ENCODE data around the gene NAA16. TPM values are rescaled to one million over a fixed set of nuclear protein-coding genes. Genes with fewer than 3 reads are reported as not detected.

NAA16 gene
- total and polyA plus RNA-seq, 9 of the 15 experiments (the other 6 are each of a cell fraction or from before 2014, with no cell fraction given), result 3.7 to 18.2 (median 12.0) TPM

DNA sequence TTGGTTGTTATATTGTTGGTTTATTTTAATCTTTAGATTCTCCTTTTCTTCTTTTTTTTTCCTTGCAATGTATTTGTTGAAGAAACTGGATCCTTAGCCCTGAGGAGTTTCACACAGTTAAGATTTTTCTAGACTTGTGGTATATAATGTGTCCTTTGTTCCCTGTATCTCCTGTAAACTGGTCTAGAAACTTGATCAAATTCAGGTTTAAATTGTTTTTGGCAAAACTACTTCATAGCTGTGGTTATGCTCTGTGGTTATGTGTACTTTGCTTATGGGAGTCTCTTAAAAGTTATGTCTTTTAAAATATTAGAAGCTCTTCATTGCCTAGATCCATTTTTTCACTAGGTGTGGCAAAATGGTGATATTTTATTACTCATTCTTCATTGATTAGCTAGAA, 44.0 kb upstream of the NAA16 start:
- DNase-seq (ENCODE audit: extremely low read depth in 1 of 4, low spot score in 3 of 4) (no peak), FAIRE-seq (no peak), ATAC-seq (no peak)
- Histone ChIP-seq H3K9me1 (ENCODE audit: control insufficient read depth, insufficient read depth, low read length) (no peaks in the 10 kb centered on the region), H3K4me1 (replicated peaks in 1 of 2; ENCODE audit: control insufficient read depth in 2 of 2, insufficient read depth in 2 of 2, low read length in 2 of 2) (no peaks in the 10 kb centered on the region; a peak in 1 of 5 replicates), H3K9me3 (replicated peaks; ENCODE audit: control insufficient read depth, insufficient read depth, low read depth, low read length) (no peaks in the 10 kb centered on the region), H3K27ac (ENCODE audit: extremely low read depth, low read depth, low read length) (no peak overlapping the region), H4K20me1 (replicated peaks; ENCODE audit: control insufficient read depth, insufficient read depth, low read length) (no peaks in the 10 kb centered on the region), H3K79me2 (ENCODE audit: control insufficient read depth, insufficient read depth, low read length) (peaks cover 10% of the 10 kb centered on the region), H3K4me3 (no peak overlapping the region), H3K9ac (ENCODE audit: insufficient read depth in 1 of 2, low read depth in 2 of 2, low read length in 2 of 2) (no peak overlapping the region), H3K27me3 (ENCODE audit: control insufficient read depth in 2 of 2, insufficient read depth in 2 of 2, low read length in 2 of 2) (no peaks in the 10 kb centered on the region), H2AFZ (ENCODE audit: low read depth, low read length) (no peak overlapping the region), H3K36me3 (ENCODE audit: control insufficient read depth, insufficient read depth, low read length) (no peaks in the 10 kb centered on the region), H3K4me2 (ENCODE audit: insufficient read depth, low read length) (no peak overlapping the region)
- CTCF ChIA-PET (ENCODE audit: low intra/inter-chr PET ratio), result no interaction called here
- TF ChIP-seq DMBX1 (CRISPR knock-in tag; IDR thresholded peaks at IDR 0.05; ENCODE audit: borderline replicate concordance) (no peak), TEAD4 (IDR thresholded peaks at IDR 0.05; ENCODE audit: low read length) (no peak), TEAD4 (CRISPR knock-in tag; IDR thresholded peaks at IDR 0.05; ENCODE audit: borderline replicate concordance) (no peak), ZFP30 (CRISPR knock-in tag; IDR thresholded peaks at IDR 0.05; ENCODE audit: borderline replicate concordance) (no peak), ATF7 (IDR thresholded peaks at IDR 0.05) (no peak), SP1 (CRISPR knock-in tag; IDR thresholded peaks at IDR 0.05) (no peak), ZNF239 (CRISPR knock-in tag; IDR thresholded peaks at IDR 0.05) (no peak), MAZ (CRISPR knock-in tag; conservative IDR thresholded peaks at IDR 0.05 in 1 of 2, IDR thresholded peaks at IDR 0.05 in 1 of 2) (no peak), FIP1L1 (IDR thresholded peaks at IDR 0.05; ENCODE audit: low read depth, low read length, poor library complexity, severe bottlenecking) (no peak), RBFOX2 (IDR thresholded peaks at IDR 0.05; ENCODE audit: low read depth, low read length) (no peak), ZNF12 (CRISPR knock-in tag; IDR thresholded peaks at IDR 0.05) (no peak), CCAR2 (IDR thresholded peaks at IDR 0.05; ENCODE audit: low read depth, low read length) (no peak), TCF7L2 (IDR thresholded peaks at IDR 0.05; ENCODE audit: low read depth, low read length) (no peak), NONO (IDR thresholded peaks at IDR 0.05; ENCODE audit: low read depth in 2 of 2, low read length in 1 of 2) (no peak), HNRNPLL (IDR thresholded peaks at IDR 0.05; ENCODE audit: low read depth, low read length, poor library complexity, severe bottlenecking) (no peak), BRD9 (IDR thresholded peaks at IDR 0.05; ENCODE audit: low read depth, partially characterized antibody) (no peak), MCM2 (IDR thresholded peaks at IDR 0.05; ENCODE audit: low read depth) (no peak), ZNF124 (CRISPR knock-in tag; IDR thresholded peaks at IDR 0.05) (no peak), PHF21A (IDR thresholded peaks at IDR 0.05; ENCODE audit: borderline replicate concordance, low read depth) (no peak)
- TF ChIP-seq, protein P1, sequence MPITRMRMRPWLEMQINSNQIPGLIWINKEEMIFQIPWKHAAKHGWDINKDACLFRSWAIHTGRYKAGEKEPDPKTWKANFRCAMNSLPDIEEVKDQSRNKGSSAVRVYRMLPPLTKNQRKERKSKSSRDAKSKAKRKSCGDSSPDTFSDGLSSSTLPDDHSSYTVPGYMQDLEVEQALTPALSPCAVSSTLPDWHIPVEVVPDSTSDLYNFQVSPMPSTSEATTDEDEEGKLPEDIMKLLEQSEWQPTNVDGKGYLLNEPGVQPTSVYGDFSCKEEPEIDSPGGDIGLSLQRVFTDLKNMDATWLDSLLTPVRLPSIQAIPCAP (CRISPR knock-in tag; IDR thresholded peaks at IDR 0.05; ENCODE audit: borderline replicate concordance), result no peak
- in situ Hi-C loops (cut with MboI) (no loop called here), intact Hi-C loops (cut with micrococcal nuclease) (no loop called here)
- BruUV-seq (replicated peaks), result no TSS peak
- POLR2A ChIA-PET, result interaction anchor here (0.9 kb wide), 1 partner anchor 13 kb away, joined by 3 read pairs; no protein-coding TSS in a partner anchor
